ENCODE results near the gene ARPC5. TPM values are rescaled to one million over a fixed set of nuclear protein-coding genes. Genes with fewer than 3 reads are reported as not detected.

ARPC5 gene
- total RNA-seq, 4 donors from 2014 or later = 22.7 to 123 (median 74.1) TPM

DNA sequence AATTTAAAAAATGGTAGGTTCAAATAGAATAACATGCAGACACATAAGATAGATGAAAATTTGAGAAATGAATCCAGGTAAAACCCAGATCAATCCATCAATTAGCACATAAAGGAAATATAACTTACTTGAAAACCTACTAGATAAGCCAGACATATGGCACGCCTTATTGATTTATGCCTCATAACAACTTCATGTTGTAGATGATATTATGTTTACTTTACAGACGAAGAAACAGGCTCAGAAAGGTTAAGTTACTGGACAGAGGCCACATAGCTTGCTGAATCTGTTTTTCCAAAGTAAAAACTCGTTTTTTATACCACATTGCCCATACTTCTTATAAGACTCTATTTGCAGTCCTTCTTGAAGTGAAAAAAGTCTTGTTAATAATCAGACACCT lies 23.2 kb downstream of the ARPC5 start:
- H3K9me3 ChIP-seq = no peaks in the 10 kb centered on the region
- in situ Hi-C loops (cut with MboI; ENCODE audit: low pct_ligation_motif_present in 1 of 4, low pct_unique_long_range_greater_than_20kb in 1 of 4, low sequenced_read_pairs in 3 of 4) = no loop called here
- H3K4me3 ChIP-seq = no peak overlapping the region
- TF ChIP-seq EP300 (IDR thresholded peaks at IDR 0.05; ENCODE audit: low read depth) (no peak), POLR2A (IDR thresholded peaks at IDR 0.05) (no peak), POLR2AphosphoS5 (IDR thresholded peaks at IDR 0.05) (no peak)
- TF ChIP-seq, protein P1, sequence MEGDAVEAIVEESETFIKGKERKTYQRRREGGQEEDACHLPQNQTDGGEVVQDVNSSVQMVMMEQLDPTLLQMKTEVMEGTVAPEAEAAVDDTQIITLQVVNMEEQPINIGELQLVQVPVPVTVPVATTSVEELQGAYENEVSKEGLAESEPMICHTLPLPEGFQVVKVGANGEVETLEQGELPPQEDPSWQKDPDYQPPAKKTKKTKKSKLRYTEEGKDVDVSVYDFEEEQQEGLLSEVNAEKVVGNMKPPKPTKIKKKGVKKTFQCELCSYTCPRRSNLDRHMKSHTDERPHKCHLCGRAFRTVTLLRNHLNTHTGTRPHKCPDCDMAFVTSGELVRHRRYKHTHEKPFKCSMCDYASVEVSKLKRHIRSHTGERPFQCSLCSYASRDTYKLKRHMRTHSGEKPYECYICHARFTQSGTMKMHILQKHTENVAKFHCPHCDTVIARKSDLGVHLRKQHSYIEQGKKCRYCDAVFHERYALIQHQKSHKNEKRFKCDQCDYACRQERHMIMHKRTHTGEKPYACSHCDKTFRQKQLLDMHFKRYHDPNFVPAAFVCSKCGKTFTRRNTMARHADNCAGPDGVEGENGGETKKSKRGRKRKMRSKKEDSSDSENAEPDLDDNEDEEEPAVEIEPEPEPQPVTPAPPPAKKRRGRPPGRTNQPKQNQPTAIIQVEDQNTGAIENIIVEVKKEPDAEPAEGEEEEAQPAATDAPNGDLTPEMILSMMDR (IDR thresholded peaks at IDR 0.05) = no peak
- H3K27ac ChIP-seq = no peak overlapping the region
- intact Hi-C loops (cut with DNase I; ENCODE audit: low total_unique reads) = no loop called here
- H3K36me3 ChIP-seq = no peaks in the 10 kb centered on the region
- peaks cover 7 to 25% (median 15%) of the 10 kb centered on the region in 4 donors for H3K4me1 ChIP-seq
- DNase-seq = no peak
- 53 to 76% methylated on average over 3 of the region's 3 CpGs for WGBS, 2 donors (ENCODE audit: low coverage in 1 of 2)
- H3K27me3 ChIP-seq = no peaks in the 10 kb centered on the region

DNA sequence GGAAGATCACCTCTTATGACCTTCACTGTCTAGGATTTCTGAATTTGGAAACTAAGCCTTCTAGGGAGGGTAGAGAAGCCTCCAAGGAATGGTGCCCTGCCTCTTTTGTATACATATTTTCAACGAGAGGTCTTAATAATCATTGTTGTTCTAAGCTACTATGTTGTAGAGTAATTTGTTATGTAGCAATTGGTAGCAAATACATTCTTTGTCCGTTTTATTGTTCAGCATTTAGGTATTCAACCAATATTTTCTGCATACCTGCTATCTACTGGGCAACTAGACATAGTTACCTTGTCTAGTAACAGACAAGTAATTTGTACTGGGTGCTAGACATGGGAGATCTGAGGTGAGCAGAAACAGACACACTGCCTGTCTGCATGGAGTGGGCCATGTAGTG lies 24.6 kb downstream of the ARPC5 start:
- TF ChIP-seq EP300 (IDR thresholded peaks at IDR 0.05; ENCODE audit: low read depth) = no peak
- no peak for TF ChIP-seq POLR2AphosphoS5 (IDR thresholded peaks at IDR 0.05)
- TF ChIP-seq POLR2A (IDR thresholded peaks at IDR 0.05) = no peak
- TF ChIP-seq, protein P1 (IDR thresholded peaks at IDR 0.05) = no peak
- H3K4me3 ChIP-seq = no peak overlapping the region
- no peak overlapping the region for H3K27ac ChIP-seq
- H3K27me3 ChIP-seq = no peaks in the 10 kb centered on the region
- intact Hi-C loops (cut with DNase I; ENCODE audit: low total_unique reads) (no loop called here), in situ Hi-C loops (cut with MboI; ENCODE audit: low pct_ligation_motif_present in 1 of 4, low pct_unique_long_range_greater_than_20kb in 1 of 4, low sequenced_read_pairs in 3 of 4) (no loop called here)
- WGBS, 2 donors (ENCODE audit: low coverage in 1 of 2) = 73 to 74% methylated on average over 2 of the region's 2 CpGs
- H3K9me3 ChIP-seq = no peaks in the 10 kb centered on the region
- peaks cover 7 to 25% (median 15%) of the 10 kb centered on the region in 4 donors for H3K4me1 ChIP-seq
- DNase-seq = no peak
- H3K36me3 ChIP-seq = no peaks in the 10 kb centered on the region

DNA sequence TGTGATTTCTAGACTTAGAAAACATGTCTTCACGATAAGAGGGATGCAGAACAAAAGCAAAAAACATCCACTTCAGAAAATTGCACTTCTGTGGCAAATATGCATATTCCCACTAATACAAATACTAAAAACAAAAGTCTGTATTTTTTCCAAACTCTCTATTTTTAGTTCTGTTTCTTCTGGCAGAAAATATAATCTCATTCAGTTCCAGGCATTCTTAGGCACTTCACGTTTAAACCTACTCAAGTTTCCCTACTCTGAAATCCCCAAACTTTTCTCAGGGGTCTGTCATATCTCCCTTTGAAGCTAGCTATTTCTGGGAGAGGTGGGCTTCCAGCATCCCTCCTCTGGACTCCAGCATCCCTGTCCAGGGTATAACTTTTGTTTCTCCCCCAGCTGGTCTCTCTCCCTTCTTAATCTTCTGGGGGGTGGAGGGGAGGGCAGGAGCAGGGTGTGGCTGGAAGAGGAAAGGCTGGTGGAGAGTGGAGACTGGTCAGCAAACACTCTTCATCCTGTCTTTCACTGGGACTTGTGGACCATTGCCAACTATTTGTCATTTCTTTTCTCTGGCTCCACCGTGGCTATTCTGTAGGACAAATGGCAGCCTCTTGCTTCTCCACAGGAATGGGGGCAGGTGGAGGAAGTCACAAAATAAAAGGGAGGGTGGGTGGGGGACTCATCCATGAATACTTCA lies 25.7 kb downstream of the ARPC5 start:
- intact Hi-C loops (cut with DNase I; ENCODE audit: low total_unique reads) = no loop called here
- 47 to 72% methylated on average over 2 to 3 of the region's 3 CpGs for WGBS, 2 donors (ENCODE audit: low coverage in 1 of 2)
- peak overlapping the region; percentile 49 to 66 (median 58) for H3K27ac ChIP-seq
- in situ Hi-C loops (cut with MboI; ENCODE audit: low pct_ligation_motif_present in 1 of 4, low pct_unique_long_range_greater_than_20kb in 1 of 4, low sequenced_read_pairs in 3 of 4) = no loop called here
- TF ChIP-seq POLR2A (IDR thresholded peaks at IDR 0.05) (no peak), EP300 (IDR thresholded peaks at IDR 0.05; ENCODE audit: low read depth) (no peak), POLR2AphosphoS5 (IDR thresholded peaks at IDR 0.05) (no peak)
- TF ChIP-seq, protein P1 (IDR thresholded peaks at IDR 0.05) = no peak
- peaks cover 7 to 25% (median 15%) of the 10 kb centered on the region in 4 donors for H3K4me1 ChIP-seq
- no peak for DNase-seq
- H3K27me3 ChIP-seq = no peaks in the 10 kb centered on the region
- H3K4me3 ChIP-seq = no peak overlapping the region
- H3K9me3 ChIP-seq = no peaks in the 10 kb centered on the region
- H3K36me3 ChIP-seq = no peaks in the 10 kb centered on the region

DNA sequence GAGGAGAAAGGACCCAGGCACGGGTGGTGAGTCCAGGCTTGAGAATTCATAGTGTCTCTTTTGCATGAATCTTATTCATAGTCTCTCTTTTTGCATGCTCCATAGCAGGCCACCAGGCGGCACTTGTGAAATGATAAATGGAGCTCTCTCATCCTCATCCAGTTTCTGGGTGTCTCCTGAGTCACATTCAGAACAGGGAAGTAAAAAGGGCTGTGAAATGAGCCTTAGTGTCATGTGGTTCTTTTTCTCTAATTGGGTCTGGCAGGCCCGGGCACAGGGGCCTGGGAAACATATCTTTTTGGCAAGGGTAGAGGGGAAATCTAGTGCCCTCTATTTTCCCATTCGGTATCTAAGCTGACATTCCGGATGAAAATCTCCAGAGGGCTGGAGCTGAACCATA lies 26.3 kb downstream of the ARPC5 start:
- H3K4me1 ChIP-seq = peaks cover 7 to 25% (median 15%) of the 10 kb centered on the region in 4 donors
- DNase-seq = peak; percentile 39
- intact Hi-C loops (cut with DNase I; ENCODE audit: low total_unique reads) = no loop called here
- H3K9me3 ChIP-seq = no peaks in the 10 kb centered on the region
- TF ChIP-seq, protein P1 (IDR thresholded peaks at IDR 0.05) = peak; percentile 38 to 55 (median 44)
- TF ChIP-seq EP300 (IDR thresholded peaks at IDR 0.05; ENCODE audit: low read depth) = no peak
- no peak overlapping the region for H3K4me3 ChIP-seq
- no peaks in the 10 kb centered on the region for H3K27me3 ChIP-seq
- H3K36me3 ChIP-seq = no peaks in the 10 kb centered on the region
- in situ Hi-C loops (cut with MboI; ENCODE audit: low pct_ligation_motif_present in 1 of 4, low pct_unique_long_range_greater_than_20kb in 1 of 4, low sequenced_read_pairs in 3 of 4) = no loop called here
- H3K27ac ChIP-seq = peak overlapping the region; percentile 49 to 66 (median 58)
- WGBS, 2 donors (ENCODE audit: low coverage in 1 of 2) = 46 to 54% methylated on average over 2 to 5 of the region's 5 CpGs

Measured in transverse colon (tissue), 4 donors.